Body of pancreas (tissue), 4 donors: ENCODE measurements around the gene LGR6. TPM values are rescaled to one million over a fixed set of nuclear protein-coding genes. Genes with fewer than 3 reads are reported as not detected.

ENCODE experiments used
- ATAC-seq: fragments of 150-250 bp; one replicate; pipeline ENCODE4 v1.9.1; 2016
- DNase-seq, 4 donors: peaks; one replicate each; pipeline ENCODE4 v3.0.0-alpha.2; 2019
- H3K27ac ChIP-seq, 4 donors: fragments of 200-600 bp; sonication (generic); 1 replicate in 3 of 4; 2 replicates in 1 of 4; pipeline versions ENCODE4 v1.5.1 to v1.6.1; 2016 to 2019; ENCODE audit warnings: mild to moderate bottlenecking in 1 of 4, mixed read lengths in 1 of 4, moderate library complexity in 1 of 4
- H3K27me3 ChIP-seq, 2 donors: fragments of 200-600 bp; sonication (generic); one replicate each; pipeline ENCODE4 v1.6.0; 2016; ENCODE audit warnings: mild to moderate bottlenecking in 1 of 2
- H3K36me3 ChIP-seq, 2 donors: fragments of 200-600 bp; sonication (generic); replicated peaks in 1 of 2; 2 replicates each; pipeline ENCODE4 v1.5.1; 2016; ENCODE audit warnings: low read depth in 2 of 2; ENCODE audit not compliant: insufficient read depth in 1 of 2
- H3K4me1 ChIP-seq: fragments of 200-600 bp; sonication (generic); one replicate; pipeline ENCODE4 v1.6.0; 2016
- H3K4me3 ChIP-seq, 2 donors: fragments of 200-600 bp; sonication (generic); 1 replicate in 1 of 2; 2 replicates in 1 of 2; pipeline ENCODE4 v1.5.1; 2016 to 2019
- H3K9me3 ChIP-seq, 3 donors: fragments of 200-600 bp; sonication (generic); 1 replicate in 2 of 3; 2 replicates in 1 of 3; pipeline ENCODE4 v1.5.1; 2016
- CTCF ChIP-seq, 7 experiments: fragments of 450-650 bp in 4 of 7; fragments of 200-600 bp in 3 of 7; sonication (generic) in 3 of 7; IDR thresholded peaks; one replicate each; pipeline ENCODE4 v1.5.1; 2016 to 2019; ENCODE audit warnings: antibody characterized with exemption in 7 of 7
- POLR2A ChIP-seq, 3 donors: fragments of 450-650 bp; IDR thresholded peaks; one replicate each; pipeline ENCODE4 v1.6.1; 2016; ENCODE audit warnings: antibody characterized with exemption in 3 of 3, mild to moderate bottlenecking in 2 of 3
- WGBS, 2 donors: methylation state at CpG; one replicate each; pipeline ENCODE4 v1.1.5; 2017; 5-methylcytosine and 5-hydroxymethylcytosine counted together
- intact Hi-C: fragments of 100-400 bp; cut with DNase I; formaldehyde crosslinking; loops from one replicate; pipeline ENCODE4 v1.15.1; 2023
- total RNA-seq, 2 donors: library from RNA; depleted of rRNA; stranded (reverse); fragments of >200 nt; gene quantifications; one replicate each; pipeline ENCODE4 v1.1.0, GENCODE V29; 2016

The LGR6 gene
- total RNA-seq, 2 donors from 2014 or later: 0.52 TPM; not detected in 1

- intact Hi-C loops: no loop called here
- Histone ChIP-seq H3K27me3 (no peaks in the 10 kb centered on the region), H3K9me3 (no peaks in the 10 kb centered on the region), H3K27ac (no peak overlapping the region), H3K4me3 (no peak overlapping the region), H3K36me3 (no peaks in the 10 kb centered on the region), H3K4me1 (peaks cover 17% of the 10 kb centered on the region)
- no peak for DNase-seq
- TF ChIP-seq CTCF (IDR thresholded peaks at IDR 0.05): no peak
- no peak for ATAC-seq
Observed at GRCh38 chr1:202355944-202356553, 162.4 kb downstream of the LGR6 start.

GRCh38 chr1:202357506-202357905, 163.9 kb downstream of the LGR6 start:
- no peaks in the 10 kb centered on the region for H3K9me3 ChIP-seq
- no peak for DNase-seq
- H3K4me1 ChIP-seq: peaks cover 7% of the 10 kb centered on the region
- no peak overlapping the region for H3K27ac ChIP-seq
- H3K4me3 ChIP-seq: no peak overlapping the region
- no peaks in the 10 kb centered on the region for H3K36me3 ChIP-seq
- H3K27me3 ChIP-seq: no peaks in the 10 kb centered on the region
- intact Hi-C loops: no loop called here
- TF ChIP-seq POLR2A (IDR thresholded peaks at IDR 0.05) (no peak), CTCF (IDR thresholded peaks at IDR 0.05) (no peak)
- no peak for ATAC-seq

- 97 to 98% methylated on average over 2 of the region's 2 CpGs for WGBS, 2 donors
- Histone ChIP-seq H3K27me3 (no peaks in the 10 kb centered on the region), H3K4me3 (no peak overlapping the region), H3K27ac (no peak overlapping the region), H3K4me1 (peaks cover 5% of the 10 kb centered on the region), H3K9me3 (no peaks in the 10 kb centered on the region), H3K36me3 (no peaks in the 10 kb centered on the region)
- intact Hi-C loops: no loop called here
- no peak for ATAC-seq
- no peak for DNase-seq
- TF ChIP-seq CTCF (IDR thresholded peaks at IDR 0.05): no peak
- no peak for TF ChIP-seq POLR2A (IDR thresholded peaks at IDR 0.05)
Observed at GRCh38 chr1:202361224-202361623, 167.6 kb downstream of the LGR6 start.

GRCh38 chr1:202361701-202362100, 168.1 kb downstream of the LGR6 start:
- H3K4me1 ChIP-seq: peaks cover 5% of the 10 kb centered on the region
- no peaks in the 10 kb centered on the region for H3K36me3 ChIP-seq
- WGBS, 2 donors: 88 to 91% methylated on average over 3 of the region's 3 CpGs
- H3K27ac ChIP-seq: no peak overlapping the region
- H3K27me3 ChIP-seq: no peaks in the 10 kb centered on the region
- ATAC-seq (no peak), DNase-seq (no peak)
- no peaks in the 10 kb centered on the region for H3K9me3 ChIP-seq
- intact Hi-C loops: no loop called here
- no peak for TF ChIP-seq CTCF (IDR thresholded peaks at IDR 0.05)
- no peak for TF ChIP-seq POLR2A (IDR thresholded peaks at IDR 0.05)
- no peak overlapping the region for H3K4me3 ChIP-seq

- Histone ChIP-seq H3K4me3 (no peak overlapping the region), H3K9me3 (no peaks in the 10 kb centered on the region), H3K4me1 (peaks cover 5% of the 10 kb centered on the region), H3K27ac (no peak overlapping the region), H3K27me3 (no peaks in the 10 kb centered on the region), H3K36me3 (no peaks in the 10 kb centered on the region)
- ATAC-seq (no peak), DNase-seq (no peak)
- no peak for TF ChIP-seq POLR2A (IDR thresholded peaks at IDR 0.05)
- TF ChIP-seq CTCF (IDR thresholded peaks at IDR 0.05): no peak
- intact Hi-C loops: no loop called here
- 89 to 93% methylated on average over 2 of the region's 2 CpGs for WGBS, 2 donors
Observed at GRCh38 chr1:202362212-202362611, 168.6 kb downstream of the LGR6 start.
